Endodermal cell (in vitro differentiated cells): Measurements from ENCODE around the gene SCAMP3. TPM values are rescaled to one million over a fixed set of nuclear protein-coding genes. Genes with fewer than 3 reads are reported as not detected.
A peak's percentile ranks its signal among the peaks of the same experiment; 100 is the strongest.
"Not testable (repeated sequence)": the region's sequence is repeated elsewhere in the genome, so short reads cannot be mapped to it uniquely, and the experiment has no call there.

Source experiments
- DNase-seq: peaks from one replicate; pipeline ENCODE4 v3.0.0-alpha.2; 2017
- H3K27ac ChIP-seq: 2 replicates; pipeline ENCODE4 v1.5.1; 2013; ENCODE audit warnings: mild to moderate bottlenecking, low read depth, low read length, moderate library complexity
- H3K27me3 ChIP-seq: 2 replicates; pipeline ENCODE4 v1.6.1; 2013; ENCODE audit warnings: mild to moderate bottlenecking, low read length, moderate library complexity; ENCODE audit not compliant: insufficient read depth, control insufficient read depth, poor library complexity, severe bottlenecking
- H3K36me3 ChIP-seq: 2 replicates; pipeline ENCODE4 v1.7.0; 2013; ENCODE audit warnings: mild to moderate bottlenecking, low read length, moderate library complexity; ENCODE audit not compliant: control insufficient read depth, insufficient read depth
- H3K4me1 ChIP-seq: one replicate; pipeline ENCODE4 v1.7.0; 2013; ENCODE audit warnings: low read length; ENCODE audit not compliant: control insufficient read depth, insufficient read depth
- H3K4me3 ChIP-seq: 2 replicates; pipeline ENCODE4 v1.5.1; 2013; ENCODE audit warnings: mild to moderate bottlenecking, low read length, moderate library complexity
- H3K9ac ChIP-seq: 2 replicates; pipeline ENCODE4 v1.6.1; 2013; ENCODE audit warnings: mild to moderate bottlenecking, low read length, moderate library complexity; ENCODE audit not compliant: poor library complexity, severe bottlenecking; ENCODE audit errors: extremely low read depth
- H3K9me3 ChIP-seq: 2 replicates; pipeline ENCODE4 v1.6.1; 2013; ENCODE audit warnings: mild to moderate bottlenecking, low read length, moderate library complexity; ENCODE audit not compliant: control insufficient read depth
- H3K27ac Mint-ChIP-seq: 2 replicates; pipeline ENCODE4 v1.8.0; 2020; ENCODE audit warnings: mixed read lengths
- H3K27me3 Mint-ChIP-seq: 2 replicates; pipeline ENCODE4 v1.8.0; 2021; ENCODE audit warnings: mild to moderate bottlenecking, mixed read lengths; ENCODE audit not compliant: insufficient read depth
- H3K36me3 Mint-ChIP-seq: 2 replicates; pipeline ENCODE4 v1.8.0; 2020; ENCODE audit warnings: low read depth, mixed read lengths
- H3K4me1 Mint-ChIP-seq: 2 replicates; pipeline ENCODE4 v1.8.0; 2020; ENCODE audit warnings: mixed read lengths
- H3K4me3 Mint-ChIP-seq: 2 replicates; pipeline ENCODE4 v1.8.0; 2020; ENCODE audit warnings: mild to moderate bottlenecking, moderate library complexity, mixed read lengths
- H3K9me3 Mint-ChIP-seq: 2 replicates; pipeline ENCODE4 v1.8.0; 2020; ENCODE audit warnings: mild to moderate bottlenecking, mixed read lengths
- WGBS, 2 experiments: methylation state at CpG; one replicate each; pipeline versions ENCODE4 v1.1.5 to v1.1.7; 2013; ENCODE audit warnings: missing lambda C conversion rate in 2 of 2, mixed read lengths in 1 of 2; ENCODE audit not compliant: insufficient coverage in 1 of 2, insufficient read length in 1 of 2; 5-methylcytosine and 5-hydroxymethylcytosine counted together
- total RNA-seq, 2 donors: library from RNA; stranded (reverse); fragmentation: NEBNext Ultra II Directional in 1 of 2; extraction: Animal tissue kit (Norgen Biotek cat#: 25700) in 1 of 2; gene quantifications; 2 replicates in 1 of 2; 3 replicates in 1 of 2; pipeline ENCODE4 v1.2.1, GENCODE V29; 2021
- TF ChIP-seq, protein P1 (sequence below): fragments of 200-600 bp; sonication (generic); conservative IDR thresholded peaks from 2 replicates; pipeline ENCODE4 v1.5.0; 2021; ENCODE audit warnings: antibody characterized with exemption, mild to moderate bottlenecking

Gene SCAMP3
- total RNA-seq, 2 donors from 2014 or later = 56.1 TPM

DNA sequence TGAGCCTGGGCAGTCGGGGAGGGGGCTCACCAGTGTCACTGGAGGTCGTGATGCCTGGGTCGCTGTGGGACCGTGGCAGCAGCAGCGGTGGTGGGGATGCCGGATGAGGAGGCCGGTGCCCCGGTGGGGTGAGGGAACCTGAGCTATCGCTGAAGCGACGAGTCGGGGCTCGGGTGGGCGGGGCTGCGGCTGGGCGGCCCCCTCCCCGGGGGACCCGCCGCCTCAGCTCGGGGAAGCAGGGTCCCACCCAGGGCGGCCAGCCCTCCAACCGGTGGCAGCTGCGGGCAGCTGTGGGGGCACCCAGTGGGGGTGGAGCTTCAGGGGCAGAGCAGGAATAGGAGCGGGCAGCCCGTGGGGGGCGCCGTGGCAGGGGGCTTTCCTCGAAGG is 11.9 kb downstream of the SCAMP3 start:
- TF ChIP-seq, protein P1, sequence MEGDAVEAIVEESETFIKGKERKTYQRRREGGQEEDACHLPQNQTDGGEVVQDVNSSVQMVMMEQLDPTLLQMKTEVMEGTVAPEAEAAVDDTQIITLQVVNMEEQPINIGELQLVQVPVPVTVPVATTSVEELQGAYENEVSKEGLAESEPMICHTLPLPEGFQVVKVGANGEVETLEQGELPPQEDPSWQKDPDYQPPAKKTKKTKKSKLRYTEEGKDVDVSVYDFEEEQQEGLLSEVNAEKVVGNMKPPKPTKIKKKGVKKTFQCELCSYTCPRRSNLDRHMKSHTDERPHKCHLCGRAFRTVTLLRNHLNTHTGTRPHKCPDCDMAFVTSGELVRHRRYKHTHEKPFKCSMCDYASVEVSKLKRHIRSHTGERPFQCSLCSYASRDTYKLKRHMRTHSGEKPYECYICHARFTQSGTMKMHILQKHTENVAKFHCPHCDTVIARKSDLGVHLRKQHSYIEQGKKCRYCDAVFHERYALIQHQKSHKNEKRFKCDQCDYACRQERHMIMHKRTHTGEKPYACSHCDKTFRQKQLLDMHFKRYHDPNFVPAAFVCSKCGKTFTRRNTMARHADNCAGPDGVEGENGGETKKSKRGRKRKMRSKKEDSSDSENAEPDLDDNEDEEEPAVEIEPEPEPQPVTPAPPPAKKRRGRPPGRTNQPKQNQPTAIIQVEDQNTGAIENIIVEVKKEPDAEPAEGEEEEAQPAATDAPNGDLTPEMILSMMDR = no peak
- no peak overlapping the region for H3K4me3 ChIP-seq
- peaks cover 5% of the 10 kb centered on the region for H3K36me3 ChIP-seq
- Mint-ChIP-seq H3K27me3 (peaks cover 13% of the 10 kb centered on the region), H3K4me3 (peak overlapping the region; percentile 42), H3K4me1 (peaks cover 23% of the 10 kb centered on the region), H3K36me3 (peaks cover 24% of the 10 kb centered on the region), H3K9me3 (no peaks in the 10 kb centered on the region), H3K27ac (no peak overlapping the region)
- no peaks in the 10 kb centered on the region for H3K27me3 ChIP-seq
- H3K27ac ChIP-seq = no peak overlapping the region
- whole genome bisulfite sequencing, 2 experiments = 61 to 77% methylated on average over 14 to 28 of the region's 28 CpGs
- H3K9me3 ChIP-seq = no peaks in the 10 kb centered on the region
- DNase-seq = no peak
- peaks cover 7% of the 10 kb centered on the region for H3K4me1 ChIP-seq
- H3K9ac ChIP-seq = no peak overlapping the region

DNA sequence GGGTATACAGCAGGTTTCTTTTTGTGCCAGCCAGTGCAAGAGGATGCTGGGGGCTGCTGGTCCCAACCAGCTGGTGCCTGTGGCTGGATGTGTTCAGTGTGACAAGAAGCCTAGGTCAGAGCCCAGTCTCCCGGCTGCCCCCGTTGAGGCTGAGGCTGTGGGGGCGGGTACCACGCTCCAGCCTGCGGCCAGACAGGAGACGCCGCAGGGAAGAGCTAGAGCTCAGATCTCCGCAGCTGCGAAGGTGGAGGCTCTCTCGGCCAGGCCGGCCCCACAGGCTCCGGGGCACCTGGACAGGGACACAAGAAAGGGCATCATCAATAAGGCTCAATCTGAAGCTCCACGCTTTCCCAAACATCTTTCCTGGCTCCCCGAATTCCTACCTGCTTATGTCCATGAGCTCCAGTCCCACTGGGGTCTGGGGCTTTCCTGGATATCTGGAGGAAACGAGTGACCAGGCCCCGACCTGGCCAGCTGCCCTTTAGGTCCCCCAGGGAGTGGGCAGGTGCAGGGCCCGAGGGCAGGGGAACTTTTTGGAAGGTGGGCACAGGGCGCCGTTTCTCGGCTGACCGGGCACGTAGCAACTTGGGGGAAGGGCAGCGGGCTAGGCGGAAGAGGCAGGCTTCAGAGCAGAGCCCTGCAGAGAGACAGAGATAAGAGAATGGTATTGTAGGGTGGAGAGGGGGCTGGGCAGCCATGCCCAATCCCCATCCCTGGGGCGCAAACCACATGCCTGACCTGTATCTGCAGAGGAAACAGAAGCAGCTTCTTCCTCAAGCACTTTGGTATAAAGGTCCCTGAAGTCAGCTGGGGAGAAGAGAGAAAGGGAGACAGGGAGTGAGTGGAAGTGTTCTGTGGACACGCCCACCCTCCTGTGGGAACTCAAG is 14.2 kb downstream of the SCAMP3 start:
- TF ChIP-seq, protein P1 = no peak
- H3K27ac ChIP-seq = no peak overlapping the region
- H3K36me3 Mint-ChIP-seq = peaks cover 21% of the 10 kb centered on the region
- peaks cover 5% of the 10 kb centered on the region for H3K36me3 ChIP-seq
- peaks cover 14% of the 10 kb centered on the region for H3K4me1 Mint-ChIP-seq
- H3K27me3 Mint-ChIP-seq = peaks cover 13% of the 10 kb centered on the region
- no peak overlapping the region for H3K27ac Mint-ChIP-seq
- no peak overlapping the region for H3K4me3 Mint-ChIP-seq
- no peak overlapping the region for H3K4me3 ChIP-seq
- no peak for DNase-seq
- WGBS, 2 experiments = 92 to 93% methylated on average over 21 to 26 of the region's 26 CpGs
- H3K4me1 ChIP-seq = no peaks in the 10 kb centered on the region
- H3K9me3 Mint-ChIP-seq = no peaks in the 10 kb centered on the region
- no peaks in the 10 kb centered on the region for H3K27me3 ChIP-seq
- no peaks in the 10 kb centered on the region for H3K9me3 ChIP-seq
- H3K9ac ChIP-seq = no peak overlapping the region

DNA sequence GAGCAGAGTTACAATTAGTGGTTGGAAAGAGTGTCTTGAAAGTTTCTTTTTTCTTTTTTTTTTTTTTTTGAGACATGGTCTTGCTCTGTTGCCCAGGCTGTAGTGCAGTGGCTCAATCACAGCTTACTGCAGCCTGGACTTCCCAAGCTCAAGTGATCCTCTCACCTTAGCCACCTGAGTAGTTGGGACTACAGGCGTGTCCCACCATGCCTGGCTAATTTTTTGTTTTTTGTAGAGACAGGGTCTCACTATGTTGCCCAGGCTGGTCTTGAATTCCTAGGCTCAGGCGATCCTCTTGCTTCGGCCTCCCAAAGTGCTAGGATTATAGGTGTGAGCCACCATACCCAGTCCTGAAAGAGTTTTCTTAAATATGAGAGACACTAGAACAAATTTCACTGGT is 15.4 kb downstream of the SCAMP3 start:
- H3K27ac Mint-ChIP-seq, H3K9ac ChIP-seq, H3K4me3 Mint-ChIP-seq, H3K4me3 ChIP-seq, H3K36me3 ChIP-seq, H3K9me3 ChIP-seq, DNase-seq, H3K9me3 Mint-ChIP-seq, H3K27me3 ChIP-seq, H3K27ac ChIP-seq, H3K4me1 ChIP-seq: not testable (repeated sequence)
- WGBS, 2 experiments = 86 to 99% methylated on average over 3 of the region's 3 CpGs
- Mint-ChIP-seq H3K4me1 (peaks cover 14% of the 10 kb centered on the region), H3K36me3 (peaks cover 21% of the 10 kb centered on the region), H3K27me3 (peaks cover 13% of the 10 kb centered on the region)
